Natural killer cell (primary cell): ENCODE data around the gene KRT34. TPM values are rescaled to one million over a fixed set of nuclear protein-coding genes. Genes with fewer than 3 reads are reported as not detected.

Source experiments
- ATAC-seq, 3 donors: fragments of 150-1000 bp in 2 of 3; fragments of 200-7000 bp in 1 of 3; cut with Tn5 transposase; 1 replicate in 1 of 3; 2 replicates in 2 of 3; pipeline ENCODE4 v1.10.0; 2021; ENCODE audit warnings: mild to moderate bottlenecking in 2 of 3, moderate library complexity in 2 of 3
- DNase-seq, 2 donors: peaks; one replicate each; pipeline versions ENCODE4 v3.0.0 to v3.0.0-alpha.2; 2013 to 2021; ENCODE audit warnings: mixed read lengths in 1 of 2
- H3K27ac ChIP-seq: one replicate; pipeline ENCODE4 v1.5.1; 2013; ENCODE audit warnings: mild to moderate bottlenecking, low read length
- H3K27me3 ChIP-seq: one replicate; pipeline ENCODE4 v1.6.1; 2013; ENCODE audit warnings: low read length; ENCODE audit not compliant: control insufficient read depth, insufficient read depth
- H3K36me3 ChIP-seq: one replicate; pipeline ENCODE4 v1.6.1; 2013; ENCODE audit warnings: low read length; ENCODE audit not compliant: control insufficient read depth, insufficient read depth
- H3K4me1 ChIP-seq: one replicate; pipeline ENCODE4 v1.6.1; 2013; ENCODE audit warnings: low read length; ENCODE audit not compliant: control insufficient read depth, insufficient read depth
- H3K4me3 ChIP-seq: one replicate; pipeline ENCODE4 v1.5.1; 2013; ENCODE audit warnings: low read length
- H3K9me3 ChIP-seq: one replicate; pipeline ENCODE4 v1.6.1; 2013; ENCODE audit warnings: low read length; ENCODE audit not compliant: control insufficient read depth, insufficient read depth
- H3K27ac Mint-ChIP-seq, 2 donors: one replicate each; pipeline ENCODE4 v1.8.0; 2022; ENCODE audit warnings: mild to moderate bottlenecking in 2 of 2, mixed read lengths in 2 of 2, moderate library complexity in 1 of 2
- H3K27me3 Mint-ChIP-seq, 2 donors: one replicate each; pipeline ENCODE4 v1.8.0; 2022; ENCODE audit warnings: low read depth in 2 of 2, mixed read lengths in 2 of 2
- H3K36me3 Mint-ChIP-seq: one replicate; pipeline ENCODE4 v1.8.0; 2022; ENCODE audit warnings: mixed read lengths
- H3K4me1 Mint-ChIP-seq, 2 donors: one replicate each; pipeline ENCODE4 v1.8.0; 2022; ENCODE audit warnings: mixed read lengths in 2 of 2
- H3K4me3 Mint-ChIP-seq: one replicate; pipeline ENCODE4 v1.8.0; 2022; ENCODE audit warnings: mild to moderate bottlenecking, moderate library complexity, mixed read lengths
- H3K9me3 Mint-ChIP-seq, 2 donors: one replicate each; pipeline ENCODE4 v1.8.0; 2022; ENCODE audit warnings: mixed read lengths in 2 of 2
- WGBS: methylation state at CpG from one replicate; pipeline ENCODE4 v1.1.7; 2013; ENCODE audit warnings: missing lambda C conversion rate; ENCODE audit not compliant: insufficient coverage; 5-methylcytosine and 5-hydroxymethylcytosine counted together
- intact Hi-C: fragments of 100-400 bp; cut with micrococcal nuclease; formaldehyde crosslinking; loops from one replicate; pipeline ENCODE4 v1.14.2; 2022
- total RNA-seq, 4 donors: library from RNA; stranded (reverse); fragments of 120-200 nt in 1 of 4; gene quantifications; one replicate each; pipeline versions ENCODE4 v1.2.3 to v1.2.4, GENCODE V29; 2013 to 2022
- TF ChIP-seq, protein P1 (sequence below): fragments of 200-600 bp; IDR thresholded peaks from one replicate; pipeline ENCODE4 v1.8.0; 2022; ENCODE audit warnings: antibody characterized with exemption

The KRT34 gene
- total RNA-seq, 3 donors from 2014 or later (not counting 1 experiment from before 2014, with no cell fraction given): not detected

DNA sequence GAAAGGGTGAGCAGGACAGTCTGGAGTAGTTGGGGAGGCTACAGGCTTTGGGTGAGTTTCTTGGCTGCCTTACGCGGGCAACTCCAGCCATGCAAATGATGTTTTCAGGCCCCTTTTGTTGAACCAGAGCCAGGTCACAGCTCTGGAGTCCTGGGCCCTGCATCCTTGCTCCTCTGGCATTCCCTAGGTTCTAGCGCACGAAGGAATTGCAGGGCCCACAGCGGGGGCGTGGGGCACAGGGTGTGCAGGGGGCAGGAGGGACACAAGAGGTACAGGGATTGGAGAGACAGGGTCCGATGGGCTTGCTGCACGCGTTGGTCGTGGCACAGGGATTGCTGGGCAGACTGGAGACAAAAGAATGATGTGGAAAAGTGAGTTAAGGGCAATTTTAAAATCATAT, 11.7 kb upstream of the KRT34 start:
- Histone ChIP-seq H3K27me3 (no peaks in the 10 kb centered on the region), H3K9me3 (no peaks in the 10 kb centered on the region), H3K27ac (no peak overlapping the region), H3K4me3 (no peak overlapping the region), H3K36me3 (no peaks in the 10 kb centered on the region), H3K4me1 (no peaks in the 10 kb centered on the region)
- TF ChIP-seq, protein P1, sequence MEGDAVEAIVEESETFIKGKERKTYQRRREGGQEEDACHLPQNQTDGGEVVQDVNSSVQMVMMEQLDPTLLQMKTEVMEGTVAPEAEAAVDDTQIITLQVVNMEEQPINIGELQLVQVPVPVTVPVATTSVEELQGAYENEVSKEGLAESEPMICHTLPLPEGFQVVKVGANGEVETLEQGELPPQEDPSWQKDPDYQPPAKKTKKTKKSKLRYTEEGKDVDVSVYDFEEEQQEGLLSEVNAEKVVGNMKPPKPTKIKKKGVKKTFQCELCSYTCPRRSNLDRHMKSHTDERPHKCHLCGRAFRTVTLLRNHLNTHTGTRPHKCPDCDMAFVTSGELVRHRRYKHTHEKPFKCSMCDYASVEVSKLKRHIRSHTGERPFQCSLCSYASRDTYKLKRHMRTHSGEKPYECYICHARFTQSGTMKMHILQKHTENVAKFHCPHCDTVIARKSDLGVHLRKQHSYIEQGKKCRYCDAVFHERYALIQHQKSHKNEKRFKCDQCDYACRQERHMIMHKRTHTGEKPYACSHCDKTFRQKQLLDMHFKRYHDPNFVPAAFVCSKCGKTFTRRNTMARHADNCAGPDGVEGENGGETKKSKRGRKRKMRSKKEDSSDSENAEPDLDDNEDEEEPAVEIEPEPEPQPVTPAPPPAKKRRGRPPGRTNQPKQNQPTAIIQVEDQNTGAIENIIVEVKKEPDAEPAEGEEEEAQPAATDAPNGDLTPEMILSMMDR: no peak
- WGBS: 86% methylated on average over 10 of the region's 10 CpGs
- Mint-ChIP-seq H3K27ac (no peak overlapping the region), H3K4me1 (no peaks in the 10 kb centered on the region), H3K4me3 (no peak overlapping the region), H3K36me3 (no peaks in the 10 kb centered on the region), H3K9me3 (no peaks in the 10 kb centered on the region), H3K27me3 (peaks cover 11 to 30% of the 10 kb centered on the region in 2 donors)
- intact Hi-C loops: no loop called here
- no peak for ATAC-seq
- no peak for DNase-seq

DNA sequence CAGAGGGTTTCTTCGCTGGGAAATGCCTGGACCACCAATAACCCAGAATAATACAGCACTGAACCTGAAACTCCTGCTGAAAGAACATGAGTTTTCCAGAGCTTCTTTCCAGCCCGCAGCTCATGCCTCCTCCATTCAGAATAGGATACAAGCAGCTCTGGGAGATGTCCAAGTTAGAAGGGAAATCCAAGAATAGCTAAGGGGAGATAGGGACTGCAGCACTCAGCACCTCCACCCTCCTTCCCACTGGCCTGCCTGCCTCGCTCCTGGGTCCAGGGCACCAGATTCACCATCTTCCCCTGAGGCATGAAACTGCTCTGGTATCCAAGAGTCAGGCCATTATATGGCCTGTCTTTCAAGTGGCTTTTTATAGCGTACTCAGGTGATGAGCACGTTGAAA, 11.2 kb upstream of the KRT34 start:
- peaks cover 11 to 35% of the 10 kb centered on the region in 2 donors for H3K27me3 Mint-ChIP-seq
- ATAC-seq (no peak), DNase-seq (no peak)
- WGBS: 74% methylated on average over 5 of the region's 5 CpGs
- Histone ChIP-seq H3K36me3 (no peaks in the 10 kb centered on the region), H3K4me1 (no peaks in the 10 kb centered on the region), H3K4me3 (no peak overlapping the region), H3K27ac (no peak overlapping the region), H3K9me3 (no peaks in the 10 kb centered on the region), H3K27me3 (no peaks in the 10 kb centered on the region)
- no peaks in the 10 kb centered on the region for H3K36me3 Mint-ChIP-seq
- H3K4me3 Mint-ChIP-seq: no peak overlapping the region
- no peaks in the 10 kb centered on the region for H3K4me1 Mint-ChIP-seq
- intact Hi-C loops: no loop called here
- TF ChIP-seq, protein P1: no peak
- H3K9me3 Mint-ChIP-seq: no peaks in the 10 kb centered on the region
- no peak overlapping the region for H3K27ac Mint-ChIP-seq

DNA sequence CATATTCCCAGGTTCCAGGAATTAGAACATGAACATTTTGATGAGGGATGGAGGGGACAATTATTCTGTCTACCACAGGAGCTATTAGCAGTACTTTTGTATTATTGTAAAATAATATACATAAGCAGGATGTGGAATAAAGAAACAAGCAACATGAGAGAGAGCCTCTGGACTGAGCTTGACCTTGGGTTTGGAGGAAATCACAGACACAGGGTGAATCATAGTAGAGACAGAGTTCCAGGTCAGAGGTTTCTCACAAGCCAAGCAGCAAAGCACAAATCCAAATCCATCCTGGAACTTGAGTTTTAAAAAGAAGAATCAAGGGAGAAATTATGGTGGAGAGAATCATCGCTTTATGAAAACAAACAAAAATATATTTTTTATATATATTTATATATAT, 10.2 kb upstream of the KRT34 start:
- intact Hi-C loops: no loop called here
- H3K27me3 Mint-ChIP-seq: peaks cover 8 to 41% of the 10 kb centered on the region in 2 donors
- no peaks in the 10 kb centered on the region for H3K9me3 Mint-ChIP-seq
- TF ChIP-seq, protein P1: no peak
- Histone ChIP-seq H3K27ac (no peak overlapping the region), H3K36me3 (no peaks in the 10 kb centered on the region), H3K27me3 (no peaks in the 10 kb centered on the region), H3K4me1 (no peaks in the 10 kb centered on the region), H3K4me3 (no peak overlapping the region), H3K9me3 (no peaks in the 10 kb centered on the region)
- no CpG with 5 or more reads among the region's 1 CpG for WGBS
- peaks cover 4% of the 10 kb centered on the region for H3K36me3 Mint-ChIP-seq
- no peak overlapping the region for H3K27ac Mint-ChIP-seq
- DNase-seq (no peak), ATAC-seq (no peak)
- no peak overlapping the region for H3K4me3 Mint-ChIP-seq
- no peaks in the 10 kb centered on the region for H3K4me1 Mint-ChIP-seq

DNA sequence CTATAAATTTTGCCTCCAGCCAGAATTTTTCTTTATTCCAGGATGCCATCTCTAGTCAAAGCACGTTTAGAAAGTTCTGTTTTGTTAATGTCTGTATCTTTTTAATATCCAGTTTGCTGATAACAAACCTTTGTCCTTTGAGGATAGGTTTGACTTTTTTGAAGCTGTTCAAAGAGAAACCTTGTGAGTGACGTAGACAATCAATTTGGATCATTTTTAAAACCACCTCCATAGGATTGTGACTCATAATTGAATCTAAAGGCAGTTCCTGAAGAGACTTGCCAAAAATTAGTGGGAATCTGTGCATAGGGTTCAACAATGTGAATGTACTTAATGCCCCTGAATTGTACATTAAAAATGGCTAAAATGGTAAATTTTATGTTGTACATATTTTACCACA, 9.4 kb upstream of the KRT34 start:
- Mint-ChIP-seq H3K27ac (no peak overlapping the region), H3K27me3 (peaks cover 10 to 49% of the 10 kb centered on the region in 2 donors), H3K4me1 (no peaks in the 10 kb centered on the region), H3K9me3 (peaks cover 2% of the 10 kb centered on the region in 2 donors), H3K4me3 (no peak overlapping the region), H3K36me3 (peaks cover 11% of the 10 kb centered on the region)
- Histone ChIP-seq H3K4me3 (no peak overlapping the region), H3K27ac (no peak overlapping the region), H3K4me1 (no peaks in the 10 kb centered on the region), H3K27me3 (no peaks in the 10 kb centered on the region), H3K36me3 (no peaks in the 10 kb centered on the region), H3K9me3 (peaks cover 2% of the 10 kb centered on the region)
- TF ChIP-seq, protein P1: no peak
- ATAC-seq: no peak
- intact Hi-C loops: no loop called here
- no peak for DNase-seq
- WGBS: 86% methylated on average over 1 of the region's 2 CpGs
